SK-N-SH (cell line): ENCODE data around the gene LHX4. TPM values are rescaled to one million over a fixed set of nuclear protein-coding genes. Genes with fewer than 3 reads are reported as not detected.

Experiments used
- CTCF ChIA-PET: fragments of 300-600, 350-600 bp; formaldehyde crosslinking; extraction: SDS; loops from one replicate; lab custom pipeline; 2021; lab: Yijun Ruan, JAX
- POLR2A ChIA-PET: fragments of 350-600 bp; sonication (Branson Sonifier 250); formaldehyde crosslinking; extraction: SDS; loops from one replicate; lab custom pipeline; 2020; ENCODE audit warnings: antibody characterized with exemption, inconsistent platforms; lab: Yijun Ruan, JAX
- DNase-seq: peaks from one replicate; pipeline ENCODE4 v3.0.0; 2012
- H2AFZ ChIP-seq: fragments of 200-600 bp; sonication (generic); 2 replicates; pipeline ENCODE4 v1.8.1; 2016; ENCODE audit warnings: antibody characterized with exemption, mild to moderate bottlenecking, low read depth
- H3F3A ChIP-seq: fragments of 200-600 bp; sonication (generic); replicated peaks from 2 replicates; pipeline ENCODE3; 2016; ENCODE audit warnings: antibody characterized with exemption, mild to moderate bottlenecking; ENCODE audit not compliant: insufficient read depth
- H3K27ac ChIP-seq, 2 experiments: fragments of 200-500 bp in 1 of 2; fragments of 200-600 bp in 1 of 2; sonication (Bioruptor generic) in 1 of 2; sonication (generic), shearing (Covaris generic) in 1 of 2; 2 replicates each; pipeline versions ENCODE4 v1.5.1 to v1.6.1; 2014 to 2016; ENCODE audit warnings: low read depth in 2 of 2, inconsistent platforms in 1 of 2, low read length in 1 of 2, mild to moderate bottlenecking in 1 of 2, mixed read lengths in 1 of 2
- H3K27me3 ChIP-seq: fragments of 200-600 bp; sonication (generic), shearing (Covaris generic); 2 replicates; pipeline ENCODE4 v1.6.1; 2016; ENCODE audit warnings: mixed run types; ENCODE audit not compliant: insufficient read depth
- H3K36me3 ChIP-seq, 2 experiments: fragments of 200-500 bp in 1 of 2; fragments of 200-600 bp in 1 of 2; sonication (Bioruptor generic) in 1 of 2; sonication (generic) in 1 of 2; replicated peaks in 1 of 2; 2 replicates each; pipeline versions ENCODE3 to v1.5.1; 2014 to 2016; ENCODE audit warnings: low read length in 1 of 2, mild to moderate bottlenecking in 1 of 2; ENCODE audit not compliant: insufficient read depth in 2 of 2, control insufficient read depth in 1 of 2
- H3K4me1 ChIP-seq, 2 experiments: fragments of 200-500 bp in 1 of 2; fragments of 200-600 bp in 1 of 2; sonication (Bioruptor generic) in 1 of 2; sonication (generic), shearing (Covaris generic) in 1 of 2; 2 replicates each; pipeline versions ENCODE4 v1.5.1 to v1.6.1; 2014 to 2016; ENCODE audit warnings: low read depth in 1 of 2, low read length in 1 of 2, mixed run types in 1 of 2; ENCODE audit not compliant: insufficient read depth in 2 of 2, control insufficient read depth in 1 of 2
- H3K4me2 ChIP-seq: fragments of 200-600 bp; sonication (generic), shearing (Covaris generic); 2 replicates; pipeline ENCODE4 v1.6.1; 2017; ENCODE audit warnings: mixed run types
- H3K4me3 ChIP-seq, 2 experiments: fragments of 200-500 bp in 1 of 2; fragments of 200-600 bp in 1 of 2; sonication (Bioruptor generic) in 1 of 2; sonication (generic), shearing (Covaris generic) in 1 of 2; 2 replicates each; pipeline versions ENCODE4 v1.5.1 to v1.8.1; 2014 to 2016; ENCODE audit warnings: low read depth in 2 of 2, inconsistent platforms in 1 of 2, low read length in 1 of 2, mild to moderate bottlenecking in 1 of 2, mixed read lengths in 1 of 2, moderate library complexity in 1 of 2
- H3K79me2 ChIP-seq: fragments of 200-600 bp; sonication (generic); 2 replicates; pipeline ENCODE4 v1.8.1; 2017; ENCODE audit warnings: mild to moderate bottlenecking; ENCODE audit not compliant: insufficient read depth
- H3K9ac ChIP-seq: fragments of 200-600 bp; sonication (generic); 2 replicates; pipeline ENCODE4 v1.6.1; 2017; ENCODE audit warnings: mixed run types
- H3K9me2 ChIP-seq: fragments of 200-600 bp; sonication (generic); 2 replicates; pipeline ENCODE4 v1.6.1; 2017; ENCODE audit warnings: mixed run types
- H3K9me3 ChIP-seq: fragments of 200-600 bp; sonication (generic); 2 replicates; pipeline ENCODE4 v1.6.1; 2017; ENCODE audit warnings: mixed run types, mild to moderate bottlenecking, moderate library complexity
- H4K20me1 ChIP-seq: fragments of 200-600 bp; sonication (generic); 2 replicates; pipeline ENCODE4 v1.6.1; 2017; ENCODE audit warnings: mild to moderate bottlenecking, mixed run types; ENCODE audit not compliant: insufficient read depth
- CHD2 ChIP-seq: fragments of 150-350 bp; IDR thresholded peaks from 2 replicates; pipeline ENCODE4 v1.6.1; 2018; ENCODE audit warnings: low read length; ENCODE audit not compliant: partially characterized antibody
- EZH2phosphoT487 ChIP-seq: fragments of 200-600 bp; sonication (generic); IDR thresholded peaks from 2 replicates; pipeline ENCODE4 v1.6.1; 2017; ENCODE audit warnings: low read depth, mixed run types, mild to moderate bottlenecking, antibody characterized with exemption, moderate library complexity, borderline replicate concordance
- FOSL2 ChIP-seq: IDR thresholded peaks from 2 replicates; pipeline ENCODE4 v1.4.0; 2012; ENCODE audit warnings: low read depth, mild to moderate bottlenecking, moderate library complexity, borderline replicate concordance
- GABPA ChIP-seq: IDR thresholded peaks from 2 replicates; pipeline ENCODE4 v1.4.0; 2012; ENCODE audit warnings: low read depth, mild to moderate bottlenecking
- GATA2 ChIP-seq: sonication (generic); formaldehyde crosslinking; IDR thresholded peaks from 2 replicates; pipeline ENCODE4 v1.5.0; 2020; ENCODE audit warnings: mild to moderate bottlenecking, missing genetic modification reagents
- JUND ChIP-seq: IDR thresholded peaks from 2 replicates; pipeline ENCODE4 v1.4.0; 2012
- MXI1 ChIP-seq: IDR thresholded peaks from 2 replicates; pipeline ENCODE4 v1.6.1; 2012; ENCODE audit warnings: mild to moderate bottlenecking, low read depth, low read length, improper control_type of control experiment
- NFIC ChIP-seq: IDR thresholded peaks from 2 replicates; pipeline ENCODE4 v1.4.0; 2012; ENCODE audit warnings: borderline replicate concordance
- NRF1 ChIP-seq: IDR thresholded peaks from 2 replicates; pipeline ENCODE4 v1.6.1; 2012; ENCODE audit warnings: low read depth, mild to moderate bottlenecking, low read length
- PBX3 ChIP-seq: IDR thresholded peaks from 2 replicates; pipeline ENCODE4; 2012
- POLR2AphosphoS5 ChIP-seq: IDR thresholded peaks from 2 replicates; pipeline ENCODE4 v1.6.1; 2012; ENCODE audit warnings: low read depth, low read length
- RXRA ChIP-seq: IDR thresholded peaks from 2 replicates; pipeline ENCODE4 v1.4.0; 2012; ENCODE audit warnings: low read depth, mild to moderate bottlenecking, borderline replicate concordance
- SMC3 ChIP-seq: IDR thresholded peaks from 2 replicates; pipeline ENCODE4 v1.6.1; 2012; ENCODE audit warnings: low read depth, low read length, improper control_type of control experiment
- TCF12 ChIP-seq: IDR thresholded peaks from 2 replicates; pipeline ENCODE4 v1.4.0; 2012
- TEAD4 ChIP-seq: IDR thresholded peaks from 2 replicates; pipeline ENCODE4 v1.4.0; 2012; ENCODE audit warnings: mild to moderate bottlenecking, borderline replicate concordance; ENCODE audit not compliant: insufficient read depth
- WGBS: methylation state at CpG from one replicate; pipeline ENCODE4 v1.1.6; 2017; ENCODE audit warnings: low lambda C conversion rate; 5-methylcytosine and 5-hydroxymethylcytosine counted together
- polyA plus RNA-seq, 3 experiments: library from polyadenylated mRNA; depleted of rRNA; stranded (reverse); fragments of >200 nt; gene quantifications; 2 replicates each; pipeline ENCODE4 v1.2.3, GENCODE V29; 2012
- TF ChIP-seq, protein P1 (sequence below): IDR thresholded peaks from 2 replicates; pipeline ENCODE4 v1.4.0; 2012; ENCODE audit warnings: low read depth, borderline replicate concordance
- TF ChIP-seq, protein P2 (sequence below): IDR thresholded peaks from 2 replicates; pipeline ENCODE4 v1.6.1; 2012; ENCODE audit warnings: mild to moderate bottlenecking, low read depth, low read length, moderate library complexity
- TF ChIP-seq, protein P3 (sequence below): fragments of 150-350 bp; IDR thresholded peaks from 2 replicates; pipeline ENCODE4 v1.6.1; 2016; ENCODE audit warnings: mild to moderate bottlenecking, low read depth, low read length

LHX4 gene
- polyA plus RNA-seq, 1 of the 3 experiments (the other 2 are of a cell fraction), result not detected

DNA sequence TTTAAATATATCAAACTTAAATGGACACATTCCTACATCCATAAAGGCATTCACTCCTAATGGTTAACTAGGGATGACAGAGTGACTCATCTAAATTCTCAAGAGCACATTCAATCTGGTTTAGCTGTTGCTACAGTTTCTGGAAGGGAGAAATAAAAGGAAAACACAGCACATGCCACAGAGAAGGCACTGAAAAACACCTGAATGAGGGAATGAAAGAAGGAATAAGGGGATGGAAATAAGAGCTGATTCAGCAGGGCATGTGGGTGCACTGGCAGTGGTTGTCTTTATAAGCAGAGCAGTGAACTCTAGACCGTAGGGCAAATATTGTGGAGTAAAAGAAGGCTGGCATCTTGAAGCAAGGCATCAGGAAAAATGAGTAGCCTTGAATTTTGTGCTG is 79.3 kb downstream of the LHX4 start:
- Histone ChIP-seq H3F3A (peaks cover 17% of the 10 kb centered on the region), H2AFZ (no peak overlapping the region), H3K36me3 (peaks cover 0 to 20% of the 10 kb centered on the region in 2 experiments), H3K27ac (peak overlapping the region in 1 of 2 experiments; percentile 66; a peak in 3 of 4 replicates), H3K9me2 (no peaks in the 10 kb centered on the region), H3K4me1 (no peaks in the 10 kb centered on the region; a peak in 2 of 4 replicates), H3K4me2 (no peak overlapping the region), H3K79me2 (no peaks in the 10 kb centered on the region)
- POLR2A ChIA-PET, result no interaction called here
- WGBS, result 76% methylated on average over 1 of the region's 1 CpG
- TF ChIP-seq PBX3 (peak; percentile 76), RXRA (no peak), TCF12 (peak; percentile 35; the same call in 1 of the 2 replicates), FOSL2 (peak; percentile 82), MXI1 (no peak), JUND (peak; percentile 74)
- TF ChIP-seq, all 33 proteins: peak for 4
- no peak for DNase-seq
- no peaks in the 10 kb centered on the region for H3K27me3 ChIP-seq
- H4K20me1 ChIP-seq, result no peaks in the 10 kb centered on the region
- no peak overlapping the region; the same call in 1 of the 2 replicates for H3K9ac ChIP-seq
- H3K4me3 ChIP-seq, result no peak overlapping the region
- CTCF ChIA-PET, result no interaction called here
- no peaks in the 10 kb centered on the region for H3K9me3 ChIP-seq

GRCh38 chr1:180310095-180310494 is 80.0 kb downstream of the LHX4 start:
- Histone ChIP-seq H2AFZ (no peak overlapping the region), H3K9me3 (no peaks in the 10 kb centered on the region), H3K9ac (no peak overlapping the region), H4K20me1 (no peaks in the 10 kb centered on the region), H3K4me3 (no peak overlapping the region), H3K27me3 (no peaks in the 10 kb centered on the region), H3F3A (peaks cover 17% of the 10 kb centered on the region), H3K4me1 (no peaks in the 10 kb centered on the region; a peak in 2 of 4 replicates), H3K27ac (peak overlapping the region in 1 of 2 experiments; percentile 66; a peak in 2 of 4 replicates), H3K79me2 (no peaks in the 10 kb centered on the region), H3K9me2 (no peaks in the 10 kb centered on the region), H3K4me2 (no peak overlapping the region), H3K36me3 (peaks cover 0 to 20% of the 10 kb centered on the region in 2 experiments)
- no peak for DNase-seq
- CTCF ChIA-PET, result no interaction called here
- 93% methylated on average over 3 of the region's 3 CpGs for WGBS
- POLR2A ChIA-PET, result no interaction called here
- TF ChIP-seq POLR2AphosphoS5, result no peak
- TF ChIP-seq PBX3, result no peak
- TF ChIP-seq EZH2phosphoT487, result no peak
- TF ChIP-seq, protein P1, sequence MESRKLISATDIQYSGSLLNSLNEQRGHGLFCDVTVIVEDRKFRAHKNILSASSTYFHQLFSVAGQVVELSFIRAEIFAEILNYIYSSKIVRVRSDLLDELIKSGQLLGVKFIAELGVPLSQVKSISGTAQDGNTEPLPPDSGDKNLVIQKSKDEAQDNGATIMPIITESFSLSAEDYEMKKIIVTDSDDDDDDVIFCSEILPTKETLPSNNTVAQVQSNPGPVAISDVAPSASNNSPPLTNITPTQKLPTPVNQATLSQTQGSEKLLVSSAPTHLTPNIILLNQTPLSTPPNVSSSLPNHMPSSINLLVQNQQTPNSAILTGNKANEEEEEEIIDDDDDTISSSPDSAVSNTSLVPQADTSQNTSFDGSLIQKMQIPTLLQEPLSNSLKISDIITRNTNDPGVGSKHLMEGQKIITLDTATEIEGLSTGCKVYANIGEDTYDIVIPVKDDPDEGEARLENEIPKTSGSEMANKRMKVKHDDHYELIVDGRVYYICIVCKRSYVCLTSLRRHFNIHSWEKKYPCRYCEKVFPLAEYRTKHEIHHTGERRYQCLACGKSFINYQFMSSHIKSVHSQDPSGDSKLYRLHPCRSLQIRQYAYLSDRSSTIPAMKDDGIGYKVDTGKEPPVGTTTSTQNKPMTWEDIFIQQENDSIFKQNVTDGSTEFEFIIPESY, result no peak
- TF ChIP-seq SMC3, result no peak
- TF ChIP-seq GATA2, result no peak
- TF ChIP-seq MXI1, result no peak
- TF ChIP-seq NRF1, result no peak
- TF ChIP-seq RXRA, result no peak
- TF ChIP-seq FOSL2, result no peak
- TF ChIP-seq, protein P2, sequence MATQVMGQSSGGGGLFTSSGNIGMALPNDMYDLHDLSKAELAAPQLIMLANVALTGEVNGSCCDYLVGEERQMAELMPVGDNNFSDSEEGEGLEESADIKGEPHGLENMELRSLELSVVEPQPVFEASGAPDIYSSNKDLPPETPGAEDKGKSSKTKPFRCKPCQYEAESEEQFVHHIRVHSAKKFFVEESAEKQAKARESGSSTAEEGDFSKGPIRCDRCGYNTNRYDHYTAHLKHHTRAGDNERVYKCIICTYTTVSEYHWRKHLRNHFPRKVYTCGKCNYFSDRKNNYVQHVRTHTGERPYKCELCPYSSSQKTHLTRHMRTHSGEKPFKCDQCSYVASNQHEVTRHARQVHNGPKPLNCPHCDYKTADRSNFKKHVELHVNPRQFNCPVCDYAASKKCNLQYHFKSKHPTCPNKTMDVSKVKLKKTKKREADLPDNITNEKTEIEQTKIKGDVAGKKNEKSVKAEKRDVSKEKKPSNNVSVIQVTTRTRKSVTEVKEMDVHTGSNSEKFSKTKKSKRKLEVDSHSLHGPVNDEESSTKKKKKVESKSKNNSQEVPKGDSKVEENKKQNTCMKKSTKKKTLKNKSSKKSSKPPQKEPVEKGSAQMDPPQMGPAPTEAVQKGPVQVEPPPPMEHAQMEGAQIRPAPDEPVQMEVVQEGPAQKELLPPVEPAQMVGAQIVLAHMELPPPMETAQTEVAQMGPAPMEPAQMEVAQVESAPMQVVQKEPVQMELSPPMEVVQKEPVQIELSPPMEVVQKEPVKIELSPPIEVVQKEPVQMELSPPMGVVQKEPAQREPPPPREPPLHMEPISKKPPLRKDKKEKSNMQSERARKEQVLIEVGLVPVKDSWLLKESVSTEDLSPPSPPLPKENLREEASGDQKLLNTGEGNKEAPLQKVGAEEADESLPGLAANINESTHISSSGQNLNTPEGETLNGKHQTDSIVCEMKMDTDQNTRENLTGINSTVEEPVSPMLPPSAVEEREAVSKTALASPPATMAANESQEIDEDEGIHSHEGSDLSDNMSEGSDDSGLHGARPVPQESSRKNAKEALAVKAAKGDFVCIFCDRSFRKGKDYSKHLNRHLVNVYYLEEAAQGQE, result no peak
- TF ChIP-seq, protein P3, sequence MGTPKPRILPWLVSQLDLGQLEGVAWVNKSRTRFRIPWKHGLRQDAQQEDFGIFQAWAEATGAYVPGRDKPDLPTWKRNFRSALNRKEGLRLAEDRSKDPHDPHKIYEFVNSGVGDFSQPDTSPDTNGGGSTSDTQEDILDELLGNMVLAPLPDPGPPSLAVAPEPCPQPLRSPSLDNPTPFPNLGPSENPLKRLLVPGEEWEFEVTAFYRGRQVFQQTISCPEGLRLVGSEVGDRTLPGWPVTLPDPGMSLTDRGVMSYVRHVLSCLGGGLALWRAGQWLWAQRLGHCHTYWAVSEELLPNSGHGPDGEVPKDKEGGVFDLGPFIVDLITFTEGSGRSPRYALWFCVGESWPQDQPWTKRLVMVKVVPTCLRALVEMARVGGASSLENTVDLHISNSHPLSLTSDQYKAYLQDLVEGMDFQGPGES, result no peak
- no peak for TF ChIP-seq NFIC
- no peak for TF ChIP-seq CHD2
- no peak for TF ChIP-seq GABPA
- no peak for TF ChIP-seq TEAD4
